ES-I3 (cell line): Measurements from ENCODE around the gene CCND2.

Experiments
- H3K36me3 ChIP-seq: 2 replicates; pipeline ENCODE4 v1.6.1; 2013; ENCODE audit warnings: mild to moderate bottlenecking, low read length, control low read depth, moderate library complexity; ENCODE audit not compliant: insufficient read depth
- H3K4me1 ChIP-seq: 2 replicates; pipeline ENCODE4 v1.6.1; 2013; ENCODE audit warnings: mild to moderate bottlenecking, control low read depth, low read length; ENCODE audit not compliant: insufficient read depth
- H3K9ac ChIP-seq: 2 replicates; pipeline ENCODE4 v1.6.1; 2013; ENCODE audit warnings: low read depth, mild to moderate bottlenecking, low read length, moderate library complexity
- H3K9me3 ChIP-seq: 2 replicates; pipeline ENCODE4 v1.6.1; 2013; ENCODE audit warnings: mild to moderate bottlenecking, low read length, moderate library complexity; ENCODE audit not compliant: control insufficient read depth, insufficient read depth

Gene CCND2

DNA sequence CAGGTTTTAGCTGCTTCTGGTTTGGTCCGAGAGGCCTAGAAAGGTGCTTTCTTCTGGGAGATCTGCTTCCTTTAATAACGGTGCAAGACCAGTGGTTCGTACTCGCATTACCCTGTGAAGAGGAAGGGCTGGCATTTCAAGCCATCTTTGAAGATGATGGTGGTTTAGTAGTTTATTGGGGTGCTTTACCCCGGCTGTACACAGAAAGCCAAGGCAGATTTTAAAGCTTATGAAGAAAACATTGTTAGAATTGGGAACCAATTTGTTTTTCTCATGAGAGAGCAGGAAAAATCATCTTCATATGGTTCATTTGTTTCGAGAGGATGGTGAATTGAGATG lies 3.6 kb downstream of the CCND2 start:
- H3K9me3 ChIP-seq, result no peaks in the 10 kb centered on the region
- peaks cover 53% of the 10 kb centered on the region for H3K36me3 ChIP-seq
- H3K4me1 ChIP-seq, result peaks cover 15% of the 10 kb centered on the region
- no peak overlapping the region for H3K9ac ChIP-seq

DNA sequence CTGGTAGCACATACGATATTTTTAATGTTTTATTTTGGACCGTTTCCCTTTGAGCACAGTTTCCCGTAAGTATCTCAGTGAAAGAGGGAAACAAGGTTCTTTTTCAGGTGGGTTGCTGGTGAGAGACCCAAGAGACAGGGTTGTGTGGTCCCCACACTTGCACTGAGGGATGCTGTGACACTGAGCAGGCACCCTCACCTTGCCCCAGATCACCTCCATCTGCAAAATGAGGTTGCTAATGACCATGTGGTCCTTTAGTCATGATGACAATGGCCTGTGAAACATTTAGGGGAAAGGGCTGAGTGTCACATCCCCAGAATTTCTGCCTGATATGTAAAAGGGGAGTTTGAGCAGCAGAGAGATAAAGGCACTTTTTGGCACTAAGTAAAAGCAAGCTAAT lies 4.3 kb downstream of the CCND2 start:
- no peak overlapping the region for H3K9ac ChIP-seq
- H3K4me1 ChIP-seq, result peaks cover 15% of the 10 kb centered on the region
- H3K36me3 ChIP-seq, result peaks cover 54% of the 10 kb centered on the region
- no peaks in the 10 kb centered on the region for H3K9me3 ChIP-seq

DNA sequence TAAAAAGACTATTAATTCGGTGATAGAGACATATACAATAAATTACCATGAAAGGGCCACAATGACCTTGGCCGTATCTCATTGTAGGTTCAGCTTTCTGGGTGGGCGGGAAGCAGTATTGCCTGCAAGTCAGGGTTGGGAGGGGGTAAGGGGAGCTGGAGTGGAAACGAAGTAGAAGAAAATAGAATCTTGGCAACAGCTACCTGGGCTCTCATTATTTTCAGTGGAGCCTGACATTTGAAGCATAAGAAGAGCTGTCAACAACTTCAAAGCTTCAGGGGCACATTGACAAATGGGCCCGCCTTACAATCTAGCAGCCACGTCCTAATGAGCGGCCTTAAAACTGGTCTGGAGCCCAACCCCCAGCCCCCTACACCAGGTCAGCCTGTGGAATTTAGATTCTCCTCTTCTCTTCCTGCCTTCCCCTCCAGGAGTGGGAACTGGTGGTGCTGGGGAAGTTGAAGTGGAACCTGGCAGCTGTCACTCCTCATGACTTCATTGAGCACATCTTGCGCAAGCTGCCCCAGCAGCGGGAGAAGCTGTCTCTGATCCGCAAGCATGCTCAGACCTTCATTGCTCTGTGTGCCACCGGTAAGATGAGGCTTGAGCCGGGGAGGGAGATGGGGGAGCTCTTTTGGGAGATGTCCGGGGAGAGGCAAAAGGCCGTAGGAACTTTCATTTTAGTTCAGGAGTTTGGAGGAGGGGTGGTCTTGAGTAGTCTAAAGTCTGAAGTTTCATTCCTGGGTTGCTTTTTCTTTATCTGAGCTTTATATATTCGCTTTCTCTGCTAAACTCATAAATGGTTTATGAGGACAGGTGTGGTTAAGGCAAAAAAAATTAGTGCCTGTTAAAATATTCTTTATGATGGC lies 5.0 kb downstream of the CCND2 start:
- Histone ChIP-seq H3K36me3 (peaks cover 58% of the 10 kb centered on the region), H3K9ac (no peak overlapping the region), H3K9me3 (no peaks in the 10 kb centered on the region), H3K4me1 (peaks cover 15% of the 10 kb centered on the region)

DNA sequence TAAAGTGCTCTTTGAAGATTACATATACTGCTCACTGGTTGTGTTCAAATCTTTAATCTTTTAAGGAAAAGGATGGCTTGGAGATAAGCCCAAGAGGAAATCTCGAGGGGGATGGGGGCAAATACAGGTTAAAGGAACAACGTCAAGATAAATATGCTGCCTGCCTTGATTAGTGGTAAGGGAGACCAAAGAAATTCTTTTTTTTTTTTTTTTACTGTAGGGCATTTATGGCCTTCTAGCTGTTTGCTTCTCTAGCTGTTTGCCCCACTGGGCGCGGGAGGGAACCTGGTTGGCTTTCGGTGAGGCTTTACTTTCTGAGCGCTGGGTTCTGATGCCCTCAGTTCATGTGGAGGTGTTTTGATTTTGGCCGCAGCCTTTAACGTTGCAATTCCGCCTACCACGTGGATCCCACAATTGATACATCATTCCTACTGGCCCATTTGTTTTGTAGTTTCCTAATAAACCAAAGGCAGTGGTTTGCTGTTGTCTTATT lies 5.7 kb downstream of the CCND2 start:
- no peaks in the 10 kb centered on the region for H3K9me3 ChIP-seq
- peaks cover 64% of the 10 kb centered on the region for H3K36me3 ChIP-seq
- peaks cover 15% of the 10 kb centered on the region for H3K4me1 ChIP-seq
- no peak overlapping the region for H3K9ac ChIP-seq

DNA sequence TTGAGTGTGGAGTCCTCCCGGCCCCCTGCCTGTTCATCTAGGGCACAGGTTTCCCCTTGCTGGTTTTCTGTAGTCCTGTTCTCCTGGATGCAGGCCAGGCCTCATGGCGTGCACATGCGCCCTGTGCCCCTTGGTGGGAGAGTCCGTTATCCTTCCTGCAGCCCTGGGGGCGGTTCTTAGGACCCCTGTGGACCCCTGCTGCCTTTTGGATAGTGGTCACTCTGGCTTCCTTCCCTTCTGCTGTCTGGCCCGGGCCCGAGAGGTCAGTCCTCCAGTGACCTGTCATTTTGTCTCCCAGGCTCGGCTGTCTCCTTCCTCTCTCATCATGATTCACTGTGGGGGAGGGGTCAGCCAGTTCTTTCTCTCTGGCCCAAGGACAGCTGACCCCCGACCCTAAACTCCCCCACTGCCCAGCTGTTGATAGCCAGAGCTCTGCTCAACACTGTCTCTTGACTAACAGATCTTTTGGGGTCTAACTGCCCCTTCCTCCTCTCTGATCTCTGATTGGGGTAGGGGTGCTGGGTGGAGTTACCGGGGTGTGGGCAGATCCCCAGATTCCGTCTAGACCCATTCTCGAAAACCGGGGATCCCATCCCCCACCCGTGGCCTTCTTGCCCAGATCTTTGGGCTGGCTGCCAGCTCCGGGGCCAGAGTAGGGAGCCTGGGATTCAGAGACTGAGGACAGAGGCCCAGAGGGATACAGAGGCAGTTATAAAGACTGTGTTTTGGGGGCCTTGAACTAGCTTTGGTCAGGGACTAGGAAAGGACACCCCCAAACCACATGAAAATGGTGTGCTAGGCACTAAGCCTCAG lies 7.0 kb downstream of the CCND2 start:
- H3K4me1 ChIP-seq, result peaks cover 15% of the 10 kb centered on the region
- no peaks in the 10 kb centered on the region for H3K9me3 ChIP-seq
- no peak overlapping the region for H3K9ac ChIP-seq
- H3K36me3 ChIP-seq, result peaks cover 75% of the 10 kb centered on the region

DNA sequence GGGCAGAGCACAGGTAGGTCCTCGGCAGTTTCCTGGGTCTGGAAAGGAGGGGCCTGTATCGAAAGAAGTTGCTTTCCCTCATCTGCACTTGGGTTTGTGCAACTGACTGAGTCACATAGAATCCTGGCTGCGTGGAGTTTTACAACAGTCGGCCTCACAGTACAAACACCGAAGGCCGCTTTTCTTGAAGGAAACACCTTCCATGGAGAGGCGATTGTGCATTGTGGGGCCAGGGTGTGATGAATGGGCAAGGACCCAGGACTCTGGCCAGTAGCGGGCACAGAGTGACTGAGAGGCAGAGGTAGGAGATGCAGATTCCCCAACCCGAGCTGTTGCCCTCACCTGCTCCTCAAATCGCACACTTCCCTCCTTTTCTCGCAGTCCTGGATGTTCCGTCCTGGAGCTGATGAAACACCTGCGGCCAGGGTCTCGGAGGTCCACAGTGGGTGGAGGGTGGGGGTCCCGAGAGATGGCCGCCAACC lies 7.7 kb downstream of the CCND2 start:
- Histone ChIP-seq H3K36me3 (peaks cover 76% of the 10 kb centered on the region), H3K9me3 (no peaks in the 10 kb centered on the region), H3K9ac (no peak overlapping the region), H3K4me1 (peaks cover 15% of the 10 kb centered on the region)

DNA sequence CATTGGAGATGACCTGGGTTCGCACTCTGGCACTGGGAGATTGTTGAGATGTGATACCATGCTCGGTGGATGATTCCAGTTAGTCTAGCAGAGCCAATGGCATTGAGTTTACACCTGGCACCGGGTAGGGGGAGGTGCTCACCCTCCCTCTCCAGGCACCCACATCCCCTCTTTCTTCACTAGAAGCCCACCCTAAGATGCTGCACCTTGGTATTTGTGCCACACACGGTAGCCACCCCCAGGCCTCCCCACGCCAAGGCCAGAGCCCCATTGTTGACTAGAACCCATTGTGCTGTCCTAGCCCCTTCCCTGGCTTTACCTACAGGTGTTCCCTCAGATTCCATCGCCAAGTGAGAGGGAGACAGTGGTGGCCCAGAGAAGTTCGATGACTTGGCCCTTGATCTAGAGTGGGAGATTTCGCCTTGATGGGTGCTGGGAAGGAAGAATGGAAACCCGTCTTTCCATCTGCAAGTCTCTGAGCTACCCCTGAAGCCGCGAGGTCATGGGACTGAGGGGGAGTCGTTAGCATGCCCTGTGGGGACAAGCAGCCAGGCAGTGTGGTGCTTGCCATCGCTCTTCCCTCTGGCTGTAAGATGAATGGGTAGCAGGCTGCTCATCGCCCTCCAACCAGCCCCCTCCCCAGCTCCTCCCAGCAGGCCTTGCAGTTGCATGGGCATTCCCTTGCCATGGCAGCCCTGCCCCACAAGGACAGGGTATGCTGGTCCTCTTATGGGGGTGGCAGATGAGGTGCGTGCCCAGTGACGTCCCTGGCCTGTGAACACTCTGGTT lies 8.7 kb downstream of the CCND2 start:
- peaks cover 80% of the 10 kb centered on the region for H3K36me3 ChIP-seq
- no peaks in the 10 kb centered on the region for H3K9me3 ChIP-seq
- no peak overlapping the region for H3K9ac ChIP-seq
- H3K4me1 ChIP-seq, result peaks cover 12% of the 10 kb centered on the region

DNA sequence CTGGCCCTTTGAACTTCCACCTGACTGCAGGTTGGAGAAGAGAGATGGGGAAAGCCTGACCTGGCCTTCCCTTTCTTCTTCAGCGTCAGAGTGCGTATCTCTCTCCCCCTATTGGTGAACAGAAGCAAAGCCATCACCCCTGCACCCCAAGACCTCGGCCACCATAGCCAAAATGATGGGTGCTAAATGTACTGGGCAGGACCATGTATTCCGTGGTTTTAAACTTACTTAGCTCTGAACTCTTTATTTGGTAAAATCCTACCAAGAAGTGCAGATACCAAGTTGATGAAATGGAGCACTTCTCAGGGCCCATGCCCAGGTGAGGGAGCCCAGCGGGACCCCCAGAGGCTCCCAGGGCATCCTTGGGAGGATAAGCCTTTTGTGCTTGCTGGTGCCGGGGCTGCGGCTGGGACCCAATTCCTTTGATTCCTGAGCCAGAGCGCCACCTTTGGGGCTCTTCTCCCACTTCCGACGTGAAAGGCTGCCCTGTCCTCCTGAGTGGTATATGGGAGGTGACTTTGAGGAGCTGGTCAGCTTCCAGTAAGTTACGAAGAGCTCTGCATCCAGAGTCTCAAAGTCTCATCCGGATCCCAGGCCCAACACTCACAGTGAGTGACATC lies 9.4 kb downstream of the CCND2 start:
- Histone ChIP-seq H3K9me3 (no peaks in the 10 kb centered on the region), H3K9ac (no peak overlapping the region), H3K4me1 (peaks cover 5% of the 10 kb centered on the region), H3K36me3 (peaks cover 80% of the 10 kb centered on the region)

DNA sequence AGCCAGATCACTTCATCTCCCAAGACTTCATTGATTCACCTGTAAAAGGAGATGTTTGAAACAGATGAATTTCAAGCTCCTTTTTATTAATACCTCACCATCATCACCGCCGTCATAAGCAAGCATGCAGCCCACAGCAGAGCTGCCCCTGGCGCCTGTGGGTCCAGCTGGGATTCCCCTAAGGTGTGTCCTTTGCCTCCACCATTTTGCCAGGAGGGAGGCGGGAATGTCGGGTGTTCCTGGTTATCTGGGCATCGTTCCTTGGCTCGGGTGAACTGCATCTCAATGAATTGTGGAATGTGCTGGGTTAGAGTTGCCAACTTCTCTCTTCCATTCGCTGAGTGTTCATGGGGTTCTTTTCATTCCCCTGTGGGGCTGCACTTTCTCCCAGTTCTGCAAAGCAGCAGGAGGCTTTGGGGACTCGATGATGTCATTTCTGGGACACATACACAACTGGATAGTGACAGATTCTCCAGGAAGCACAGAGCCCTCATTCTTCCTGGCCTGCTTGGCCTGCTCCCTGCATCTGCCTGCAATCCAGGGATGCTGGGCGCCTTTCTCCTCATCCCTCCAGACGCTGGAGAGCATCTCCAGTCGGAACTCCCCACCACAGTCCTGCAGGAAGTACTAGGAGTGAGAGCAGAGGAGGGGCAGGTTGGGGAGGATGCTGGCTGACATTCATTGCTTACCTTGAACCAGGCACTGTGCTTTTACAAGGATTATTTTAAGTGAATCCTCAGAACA lies 10.1 kb downstream of the CCND2 start:
- H3K9me3 ChIP-seq, result no peaks in the 10 kb centered on the region
- H3K36me3 ChIP-seq, result peaks cover 80% of the 10 kb centered on the region
- no peaks in the 10 kb centered on the region; the same call in 1 of the 2 replicates for H3K4me1 ChIP-seq
- H3K9ac ChIP-seq, result no peak overlapping the region

DNA sequence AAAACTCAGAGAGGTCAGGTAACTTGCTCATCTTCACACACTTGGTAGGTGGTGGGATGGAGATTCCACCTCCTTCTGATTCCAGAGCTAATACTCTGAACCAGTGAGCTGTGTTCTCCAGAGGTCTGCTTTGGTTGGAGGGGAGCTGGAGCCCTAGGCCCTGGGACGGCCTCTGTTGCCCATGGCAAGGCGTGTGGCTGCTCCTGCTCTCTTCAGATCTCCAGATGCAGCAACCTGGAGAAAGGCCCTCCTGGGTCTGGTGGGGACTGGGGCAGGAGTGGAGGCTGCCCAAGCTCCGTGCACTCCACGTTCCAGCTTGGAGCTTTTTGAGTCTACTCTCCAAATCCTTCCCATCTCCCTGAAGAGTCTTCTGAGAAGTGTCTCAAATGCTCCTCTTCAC lies 10.7 kb downstream of the CCND2 start:
- no peaks in the 10 kb centered on the region for H3K9me3 ChIP-seq
- no peak overlapping the region for H3K9ac ChIP-seq
- H3K4me1 ChIP-seq, result no peaks in the 10 kb centered on the region; the same call in 1 of the 2 replicates
- peaks cover 74% of the 10 kb centered on the region for H3K36me3 ChIP-seq

DNA sequence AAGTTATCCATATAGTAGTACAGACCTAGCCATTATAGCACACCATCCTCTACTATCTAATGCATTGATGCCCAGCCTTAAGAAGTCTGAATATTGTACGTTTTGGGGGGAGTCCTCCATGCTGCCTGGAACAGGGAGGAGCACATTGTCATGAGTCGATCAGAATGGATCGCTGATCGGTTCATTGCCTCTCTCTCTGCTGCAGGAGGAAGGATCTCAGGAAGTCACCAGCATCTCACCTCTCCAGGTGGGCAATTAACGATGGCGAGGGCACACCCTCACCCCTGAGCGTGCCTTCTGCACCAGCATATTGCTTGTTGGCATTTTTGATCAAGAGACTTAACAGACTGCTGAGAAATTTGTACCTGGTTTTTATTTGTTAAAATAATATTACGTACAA lies 11.5 kb downstream of the CCND2 start:
- Histone ChIP-seq H3K36me3 (peaks cover 68% of the 10 kb centered on the region), H3K9ac (no peak overlapping the region), H3K4me1 (no peaks in the 10 kb centered on the region; the same call in 1 of the 2 replicates), H3K9me3 (no peaks in the 10 kb centered on the region)

DNA sequence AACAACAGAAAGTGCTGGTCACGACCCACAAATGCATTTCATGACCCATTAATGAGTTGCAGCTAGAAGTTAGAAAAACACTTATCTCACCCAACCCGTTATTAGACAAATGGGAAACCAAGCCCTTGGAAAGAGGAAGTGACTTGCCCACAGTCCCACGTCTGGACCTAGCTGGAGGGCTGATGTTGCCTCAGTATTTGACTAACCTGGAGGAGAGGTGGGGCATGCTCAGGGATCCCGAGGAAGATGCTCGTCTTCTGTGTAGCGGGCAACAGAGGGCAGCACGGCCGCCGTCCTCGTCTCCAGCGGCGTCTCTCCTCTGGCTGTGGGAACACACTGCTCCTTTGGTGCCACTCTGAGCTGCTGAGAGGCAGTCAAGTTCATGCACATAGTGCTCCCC lies 12.7 kb downstream of the CCND2 start:
- H3K36me3 ChIP-seq, result peaks cover 69% of the 10 kb centered on the region
- no peaks in the 10 kb centered on the region for H3K9me3 ChIP-seq
- H3K9ac ChIP-seq, result no peak overlapping the region
- H3K4me1 ChIP-seq, result no peaks in the 10 kb centered on the region

DNA sequence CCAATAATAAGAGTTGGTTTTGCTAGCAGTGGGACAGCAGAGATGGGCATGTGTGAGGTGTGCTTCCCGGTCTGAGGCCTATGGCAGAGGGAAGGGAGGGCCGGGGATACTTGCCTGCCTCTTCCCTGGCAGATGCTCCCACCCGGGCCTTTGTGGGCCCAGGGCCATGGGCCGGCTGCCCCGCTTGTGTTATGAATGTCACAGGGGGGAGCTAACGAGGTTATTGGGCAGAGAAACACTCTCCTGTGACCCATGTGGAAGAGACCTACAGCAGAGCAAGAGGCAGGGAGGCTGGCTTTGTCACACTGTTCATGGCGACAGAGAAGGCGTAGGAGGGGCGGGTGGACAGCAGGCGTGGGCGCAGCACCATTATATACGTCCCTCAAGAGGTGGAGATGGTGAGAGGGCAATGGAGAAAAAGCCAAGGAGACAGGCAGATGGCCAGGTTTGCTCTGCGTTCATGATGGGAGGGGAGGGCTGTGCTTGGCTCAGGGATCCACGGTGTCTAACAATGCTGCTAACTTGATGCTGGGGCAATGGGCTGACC lies 13.3 kb downstream of the CCND2 start:
- Histone ChIP-seq H3K36me3 (peaks cover 69% of the 10 kb centered on the region), H3K4me1 (no peaks in the 10 kb centered on the region)

More for the DNA sequence above, 13.3 kb downstream of the CCND2 start:
- no peaks in the 10 kb centered on the region for H3K9me3 ChIP-seq
- no peak overlapping the region for H3K9ac ChIP-seq
